Endothelial cell (in vitro differentiated cells): ENCODE data around the gene CDK7. TPM values are rescaled to one million over a fixed set of nuclear protein-coding genes. Genes with fewer than 3 reads are reported as not detected.

Experiments
- DNase-seq: peaks from one replicate; pipeline ENCODE4 v3.0.0; 2021; ENCODE audit warnings: low spot score
- H3K27ac Mint-ChIP-seq: one replicate; pipeline ENCODE4 v1.8.0; 2021; ENCODE audit warnings: mixed read lengths, inconsistent platforms; ENCODE audit not compliant: unreplicated experiment
- H3K27me3 Mint-ChIP-seq: one replicate; pipeline ENCODE4 v1.8.0; 2021; ENCODE audit warnings: mild to moderate bottlenecking, moderate library complexity, mixed read lengths, inconsistent platforms; ENCODE audit not compliant: unreplicated experiment
- H3K36me3 Mint-ChIP-seq: one replicate; pipeline ENCODE4 v1.8.0; 2021; ENCODE audit warnings: mild to moderate bottlenecking, low read depth, mixed read lengths, inconsistent platforms; ENCODE audit not compliant: unreplicated experiment
- H3K4me1 Mint-ChIP-seq: one replicate; pipeline ENCODE4 v1.8.0; 2021; ENCODE audit warnings: mild to moderate bottlenecking, mixed read lengths, inconsistent platforms; ENCODE audit not compliant: unreplicated experiment
- H3K4me3 Mint-ChIP-seq: one replicate; pipeline ENCODE4 v1.8.0; 2021; ENCODE audit warnings: mild to moderate bottlenecking, mixed read lengths, inconsistent platforms; ENCODE audit not compliant: unreplicated experiment
- H3K9me3 Mint-ChIP-seq: one replicate; pipeline ENCODE4 v1.8.0; 2021; ENCODE audit warnings: mixed read lengths, inconsistent platforms; ENCODE audit not compliant: unreplicated experiment
- long read RNA-seq: library from polyadenylated mRNA; unstranded; transcript quantifications from one replicate; pipeline ENCODE4 v2.0.0, GENCODE V29; 2020; ENCODE audit not compliant: unreplicated experiment
- total RNA-seq: library from RNA; stranded (reverse); fragmentation: NEBNext Ultra II Directional; extraction: Animal tissue kit (Norgen Biotek cat#: 25700); gene quantifications from one replicate; pipeline ENCODE4 v1.2.1, GENCODE V29; 2021; ENCODE audit not compliant: unreplicated experiment
- TF ChIP-seq, protein P1 (sequence below): fragments of 200-600 bp; sonication (generic); IDR thresholded peaks from one replicate; pipeline ENCODE4 v1.5.0; 2021; ENCODE audit warnings: antibody characterized with exemption; ENCODE audit not compliant: unreplicated experiment

The CDK7 gene
- 21.4 TPM for total RNA-seq
- long read RNA-seq, transcript CDK7-201 (12 exons, 1,439 nt): major isoform, 9 of 10 reads
- long read RNA-seq, partial matches to known transcripts: 0 of 10 reads
- long read RNA-seq, other reads (novel, unspliced or antisense): 0 of 10 reads

DNA sequence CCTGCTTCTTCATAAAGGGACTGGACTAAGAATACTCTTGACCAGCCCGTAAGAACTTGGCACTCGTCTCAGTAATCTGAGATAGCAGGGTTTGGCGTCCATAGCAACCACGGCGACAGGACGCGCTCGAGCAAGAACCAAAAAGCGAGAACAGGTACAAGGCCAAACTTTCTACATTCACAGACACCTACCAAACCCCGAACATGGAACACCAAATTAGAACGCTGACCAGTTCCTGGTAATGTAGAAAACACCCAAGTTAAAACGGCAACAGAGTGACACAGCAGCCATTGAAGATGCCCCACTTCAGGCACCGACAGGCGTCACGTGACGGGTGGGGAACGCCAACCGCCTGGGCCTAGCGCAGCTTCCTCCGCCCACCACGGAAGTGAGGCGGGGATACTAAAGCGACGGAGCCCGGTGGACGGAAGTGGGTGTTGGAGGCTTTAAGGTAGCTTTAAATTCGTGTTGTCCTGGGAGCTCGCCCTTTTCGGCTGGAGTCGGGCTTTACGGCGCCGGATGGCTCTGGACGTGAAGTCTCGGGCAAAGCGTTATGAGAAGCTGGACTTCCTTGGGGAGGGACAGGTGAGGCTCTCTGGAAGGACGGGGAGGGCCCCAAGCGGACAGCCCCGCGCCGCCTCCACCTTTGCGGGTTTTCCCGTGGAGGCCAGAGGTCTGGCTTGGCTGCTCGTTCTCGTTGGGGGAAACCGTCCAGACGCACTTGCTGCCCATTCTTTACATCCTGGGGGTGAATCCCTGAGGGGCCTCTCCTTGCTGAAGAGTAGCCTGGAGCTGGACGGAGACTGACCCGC is at the start of gene CDK7:
Gene CDK7, plus strand, starts transcription at position 430 of the 812 bp plus-strand sequence. Its CDS starts 90 bp downstream, at position 520.
- peaks cover 14% of the 10 kb centered on the region for H3K4me1 Mint-ChIP-seq
- DNase-seq: peak; percentile 84
- H3K27ac Mint-ChIP-seq: peak within 1 kb of the TSS; percentile 89
- peak within 1 kb of the TSS; percentile 99 for H3K4me3 Mint-ChIP-seq
- TF ChIP-seq, protein P1, sequence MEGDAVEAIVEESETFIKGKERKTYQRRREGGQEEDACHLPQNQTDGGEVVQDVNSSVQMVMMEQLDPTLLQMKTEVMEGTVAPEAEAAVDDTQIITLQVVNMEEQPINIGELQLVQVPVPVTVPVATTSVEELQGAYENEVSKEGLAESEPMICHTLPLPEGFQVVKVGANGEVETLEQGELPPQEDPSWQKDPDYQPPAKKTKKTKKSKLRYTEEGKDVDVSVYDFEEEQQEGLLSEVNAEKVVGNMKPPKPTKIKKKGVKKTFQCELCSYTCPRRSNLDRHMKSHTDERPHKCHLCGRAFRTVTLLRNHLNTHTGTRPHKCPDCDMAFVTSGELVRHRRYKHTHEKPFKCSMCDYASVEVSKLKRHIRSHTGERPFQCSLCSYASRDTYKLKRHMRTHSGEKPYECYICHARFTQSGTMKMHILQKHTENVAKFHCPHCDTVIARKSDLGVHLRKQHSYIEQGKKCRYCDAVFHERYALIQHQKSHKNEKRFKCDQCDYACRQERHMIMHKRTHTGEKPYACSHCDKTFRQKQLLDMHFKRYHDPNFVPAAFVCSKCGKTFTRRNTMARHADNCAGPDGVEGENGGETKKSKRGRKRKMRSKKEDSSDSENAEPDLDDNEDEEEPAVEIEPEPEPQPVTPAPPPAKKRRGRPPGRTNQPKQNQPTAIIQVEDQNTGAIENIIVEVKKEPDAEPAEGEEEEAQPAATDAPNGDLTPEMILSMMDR: no peak
- H3K9me3 Mint-ChIP-seq: no peaks in the 10 kb centered on the region
- peaks cover 2% of the 10 kb centered on the region for H3K27me3 Mint-ChIP-seq
- no peaks in the 10 kb centered on the region for H3K36me3 Mint-ChIP-seq

DNA sequence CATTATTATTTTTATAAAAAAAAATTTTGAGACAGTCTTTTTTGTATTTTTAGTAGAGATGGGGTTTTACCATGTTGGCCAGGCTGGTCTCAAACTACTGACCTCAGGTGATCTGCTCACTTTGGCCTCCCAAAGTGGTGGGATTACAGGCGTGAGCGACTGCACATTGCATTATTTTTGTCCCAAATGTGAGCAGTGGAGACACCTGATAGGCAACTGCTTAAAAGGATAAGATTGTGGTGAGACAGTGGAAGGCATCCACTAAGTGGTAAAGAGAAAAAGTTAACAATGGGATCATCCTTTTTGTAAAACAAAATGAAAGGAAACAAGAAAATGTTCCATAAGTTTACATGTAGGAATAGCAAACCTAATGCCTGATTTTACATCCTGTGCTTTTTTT is 47.3 kb upstream of the CDK7 start:
- TF ChIP-seq, protein P1: no peak
- H3K4me3 Mint-ChIP-seq: peak overlapping the region; percentile 78
- no peak for DNase-seq
- H3K27me3 Mint-ChIP-seq: peaks cover 5% of the 10 kb centered on the region
- H3K4me1 Mint-ChIP-seq: peaks cover 3% of the 10 kb centered on the region
- H3K9me3 Mint-ChIP-seq: no peaks in the 10 kb centered on the region
- no peaks in the 10 kb centered on the region for H3K36me3 Mint-ChIP-seq
- peak overlapping the region; percentile 80 for H3K27ac Mint-ChIP-seq

DNA sequence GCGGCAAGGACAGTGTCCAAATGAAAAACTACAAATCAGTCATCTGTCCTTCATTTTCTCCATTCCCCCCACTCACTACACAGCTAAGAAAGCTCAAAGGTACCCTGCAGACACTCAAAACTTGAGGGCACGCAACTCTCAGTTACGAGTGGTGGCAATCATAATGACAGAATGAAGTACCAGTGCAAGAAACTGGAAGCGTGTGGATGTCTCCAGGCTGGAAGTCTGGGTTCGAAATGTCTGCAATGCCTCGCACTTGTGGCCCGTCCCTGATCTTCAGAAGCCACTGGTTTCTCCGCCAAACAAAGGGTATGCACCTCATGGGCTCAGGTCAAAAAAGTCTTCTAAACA is 45.9 kb upstream of the CDK7 start:
- H3K4me1 Mint-ChIP-seq: peaks cover 3% of the 10 kb centered on the region
- TF ChIP-seq, protein P1: no peak
- peak; percentile 6 for DNase-seq
- peak overlapping the region; percentile 99 for H3K27ac Mint-ChIP-seq
- H3K9me3 Mint-ChIP-seq: no peaks in the 10 kb centered on the region
- peak overlapping the region; percentile 97 for H3K4me3 Mint-ChIP-seq
- peaks cover 5% of the 10 kb centered on the region for H3K27me3 Mint-ChIP-seq
- no peaks in the 10 kb centered on the region for H3K36me3 Mint-ChIP-seq

DNA sequence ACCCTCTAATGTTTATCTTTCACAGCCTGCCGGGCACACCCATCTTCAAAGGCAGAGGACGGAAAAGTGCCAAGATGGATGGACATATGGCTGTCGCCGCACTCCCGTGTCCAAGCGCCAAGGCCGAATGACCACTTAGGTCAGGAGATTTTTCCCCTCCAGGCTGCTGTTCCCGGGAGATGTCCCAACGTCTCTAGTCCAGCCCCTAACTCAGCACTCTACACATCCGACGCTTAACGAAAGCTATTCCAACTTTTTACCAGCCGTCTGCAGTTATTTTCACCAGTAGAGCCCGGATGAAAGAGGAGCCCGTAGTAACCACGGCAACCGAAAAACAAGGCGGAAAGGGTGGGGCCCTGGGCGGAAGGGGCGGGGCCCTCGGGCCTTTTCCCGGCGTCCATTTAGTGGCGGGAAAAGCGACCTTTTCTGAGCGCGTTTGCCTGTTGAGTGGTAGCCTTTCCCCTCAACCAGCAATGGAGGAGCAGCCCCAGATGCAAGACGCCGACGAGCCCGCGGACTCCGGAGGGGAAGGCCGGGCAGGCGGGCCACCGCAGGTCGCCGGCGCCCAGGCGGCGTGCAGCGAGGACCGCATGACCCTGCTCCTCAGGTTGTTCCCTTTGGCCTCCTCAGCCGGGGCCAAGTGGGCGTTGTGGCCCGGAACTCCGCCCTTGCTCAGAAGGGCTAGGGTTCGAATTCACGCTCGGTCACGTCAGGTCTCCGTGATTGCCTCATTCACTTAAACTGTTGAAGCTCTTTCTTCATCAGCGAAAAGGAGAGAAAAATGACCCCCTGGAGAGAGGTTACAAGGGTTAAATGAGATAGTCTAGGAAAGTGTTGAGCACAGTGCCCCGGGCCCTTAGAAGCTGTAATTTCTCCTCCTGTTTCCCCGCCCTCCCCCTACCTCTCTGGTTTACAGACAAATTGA is 45.3 kb upstream of the CDK7 start, which contains the start of gene CENPH:
Gene CENPH, plus strand, starts transcription at position 422 of the 925 bp plus-strand sequence. Its CDS starts 52 bp downstream, at position 474.
- Mint-ChIP-seq H3K4me3 (peak within 1 kb of the TSS; percentile 97), H3K27me3 (peaks cover 5% of the 10 kb centered on the region), H3K36me3 (no peaks in the 10 kb centered on the region), H3K9me3 (no peaks in the 10 kb centered on the region), H3K4me1 (peaks cover 3% of the 10 kb centered on the region), H3K27ac (peak within 1 kb of the TSS; percentile 99)
- DNase-seq: peak; percentile 94
- TF ChIP-seq, protein P1: no peak
